Fibroblast of pulmonary artery (primary cell): ENCODE data around the gene NCAPG2.
A peak's percentile ranks its signal among the peaks of the same experiment; 100 is the strongest.

ENCODE experiments used
- DNase-seq: peaks from one replicate; pipeline ENCODE4 v3.0.0-alpha.2; 2010; ENCODE audit warnings: low read depth
- H3K4me3 ChIP-seq: replicated peaks from 2 replicates; pipeline ENCODE4 v1.5.1; 2011; ENCODE audit warnings: low read depth, mild to moderate bottlenecking, control low read depth, low read length, moderate library complexity
- TF ChIP-seq, protein P1 (sequence below): IDR thresholded peaks from 2 replicates; pipeline ENCODE4 v1.5.1; 2011; ENCODE audit warnings: mild to moderate bottlenecking, control low read depth, low read length, inconsistent platforms; ENCODE audit errors: missing control alignments

NCAPG2 gene

DNA sequence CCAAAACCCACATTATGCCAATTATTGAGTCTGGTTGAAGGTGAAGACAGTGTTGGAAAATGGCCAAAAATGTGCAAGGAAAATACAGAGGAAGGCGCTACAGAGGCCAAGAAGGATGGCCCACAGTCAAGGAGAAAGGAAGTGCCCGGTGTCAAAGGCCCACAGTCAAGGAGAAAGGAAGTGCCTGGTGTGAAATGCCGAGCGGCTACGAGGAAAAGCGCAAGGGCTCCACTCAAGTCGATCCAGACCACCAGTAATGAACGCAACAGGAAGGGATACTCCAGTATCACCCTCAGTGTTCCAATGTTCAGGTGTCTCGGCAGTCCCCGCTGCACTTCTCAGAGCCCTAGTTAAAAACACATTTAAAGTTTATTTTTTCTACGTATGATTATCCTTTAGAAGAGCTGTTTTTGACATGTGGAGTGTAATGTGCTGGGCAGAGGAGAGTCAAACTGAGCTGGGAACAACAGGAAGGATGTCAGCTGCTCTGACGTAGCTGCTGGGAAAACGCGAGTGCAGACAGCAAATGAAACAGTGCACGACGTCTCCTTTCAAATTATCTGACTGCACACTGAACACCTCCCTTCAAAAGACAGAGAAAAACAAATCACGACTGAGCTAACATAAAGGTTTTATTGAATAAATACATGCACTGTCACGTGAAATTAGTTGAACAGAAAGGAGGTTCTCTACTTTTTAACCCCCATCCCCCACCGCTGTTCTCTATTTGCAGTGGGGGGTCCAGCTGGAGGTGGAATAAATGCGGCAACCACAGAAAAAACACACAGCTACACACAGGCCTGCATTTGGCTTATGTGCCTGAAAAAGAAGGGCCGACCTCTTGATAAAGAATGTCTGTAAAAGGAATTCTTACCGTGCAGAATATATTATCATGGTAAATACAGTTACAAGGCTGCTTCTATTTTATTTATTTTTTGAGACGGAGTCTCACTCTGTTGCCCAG is 26.1 kb upstream of the NCAPG2 start:
- H3K4me3 ChIP-seq = no peak overlapping the region
- TF ChIP-seq, protein P1, sequence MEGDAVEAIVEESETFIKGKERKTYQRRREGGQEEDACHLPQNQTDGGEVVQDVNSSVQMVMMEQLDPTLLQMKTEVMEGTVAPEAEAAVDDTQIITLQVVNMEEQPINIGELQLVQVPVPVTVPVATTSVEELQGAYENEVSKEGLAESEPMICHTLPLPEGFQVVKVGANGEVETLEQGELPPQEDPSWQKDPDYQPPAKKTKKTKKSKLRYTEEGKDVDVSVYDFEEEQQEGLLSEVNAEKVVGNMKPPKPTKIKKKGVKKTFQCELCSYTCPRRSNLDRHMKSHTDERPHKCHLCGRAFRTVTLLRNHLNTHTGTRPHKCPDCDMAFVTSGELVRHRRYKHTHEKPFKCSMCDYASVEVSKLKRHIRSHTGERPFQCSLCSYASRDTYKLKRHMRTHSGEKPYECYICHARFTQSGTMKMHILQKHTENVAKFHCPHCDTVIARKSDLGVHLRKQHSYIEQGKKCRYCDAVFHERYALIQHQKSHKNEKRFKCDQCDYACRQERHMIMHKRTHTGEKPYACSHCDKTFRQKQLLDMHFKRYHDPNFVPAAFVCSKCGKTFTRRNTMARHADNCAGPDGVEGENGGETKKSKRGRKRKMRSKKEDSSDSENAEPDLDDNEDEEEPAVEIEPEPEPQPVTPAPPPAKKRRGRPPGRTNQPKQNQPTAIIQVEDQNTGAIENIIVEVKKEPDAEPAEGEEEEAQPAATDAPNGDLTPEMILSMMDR = no peak
- DNase-seq = peak; percentile 41

DNA sequence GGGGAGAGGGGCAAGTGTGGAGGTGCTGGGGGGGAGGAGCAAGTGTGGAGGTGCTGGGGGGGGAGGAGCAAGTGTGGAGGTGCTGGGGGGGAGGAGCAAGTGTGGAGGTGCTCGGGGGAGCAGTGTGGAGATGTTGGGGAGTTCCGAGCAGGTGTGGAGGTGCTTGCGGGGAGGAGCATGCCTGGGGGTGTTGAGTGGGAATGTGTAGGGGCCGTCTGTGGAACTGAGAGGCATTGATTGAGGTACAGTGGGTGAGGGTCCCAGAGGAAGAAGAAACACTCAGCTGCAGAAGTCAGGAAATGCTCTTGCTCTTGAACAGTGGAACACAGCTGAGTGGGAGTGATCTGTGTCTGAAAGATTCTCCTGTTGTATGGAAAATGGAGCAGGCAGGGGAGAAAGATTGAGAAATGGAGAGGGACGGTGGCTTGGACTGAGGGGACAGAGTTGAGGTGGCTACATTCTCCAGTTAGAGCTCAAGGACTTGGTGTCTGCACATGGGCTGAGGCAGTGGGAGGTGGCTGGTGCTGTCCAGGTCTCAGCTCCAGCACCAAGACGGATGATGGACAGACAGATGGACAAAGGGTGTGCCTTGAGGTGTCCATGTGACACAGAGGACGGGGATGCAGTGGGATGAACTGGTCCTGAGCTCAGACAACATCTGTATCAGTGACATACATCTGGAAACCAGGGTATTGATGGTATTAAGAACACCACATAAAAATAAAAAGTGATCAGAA is 25.2 kb upstream of the NCAPG2 start:
- H3K4me3 ChIP-seq = no peak overlapping the region
- TF ChIP-seq, protein P1 = no peak
- DNase-seq = no peak

DNA sequence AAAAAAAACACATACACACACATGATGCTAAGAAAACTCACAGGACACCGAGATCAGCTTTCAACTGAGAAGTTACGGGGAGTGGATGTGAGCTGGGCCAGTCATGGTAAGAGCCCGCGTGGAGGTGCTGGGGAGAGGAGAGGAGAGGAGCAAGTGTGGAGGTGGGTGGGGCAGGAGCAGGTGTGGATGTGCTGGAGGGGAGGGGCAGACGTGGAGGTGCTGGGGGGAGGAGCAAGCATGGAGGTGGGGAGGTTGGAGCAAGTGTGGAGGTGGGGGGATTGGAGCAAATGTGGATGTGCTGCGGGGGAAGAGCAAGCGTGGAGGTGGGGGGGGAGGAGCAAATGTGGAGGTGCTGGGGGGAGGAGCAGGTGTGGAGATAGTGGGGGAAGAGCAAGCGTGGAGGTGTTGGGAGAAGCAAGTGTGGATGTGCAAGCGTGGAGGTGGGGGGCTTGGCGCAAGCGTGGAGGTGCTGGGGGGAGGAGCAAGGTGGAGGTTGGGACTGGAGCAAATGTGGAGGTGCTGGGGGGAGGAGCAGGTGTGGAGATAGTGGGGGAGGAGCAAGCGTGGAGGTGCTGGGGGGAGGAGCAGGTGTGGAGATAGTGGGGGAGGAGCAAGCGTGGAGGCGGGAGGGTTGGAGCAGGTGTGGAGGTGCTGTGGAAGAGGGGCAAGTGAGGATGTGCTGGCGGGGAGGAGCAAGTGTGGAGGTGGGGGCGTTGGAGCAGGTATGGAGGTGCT is 24.5 kb upstream of the NCAPG2 start:
- TF ChIP-seq, protein P1 = no peak
- no peak for DNase-seq

DNA sequence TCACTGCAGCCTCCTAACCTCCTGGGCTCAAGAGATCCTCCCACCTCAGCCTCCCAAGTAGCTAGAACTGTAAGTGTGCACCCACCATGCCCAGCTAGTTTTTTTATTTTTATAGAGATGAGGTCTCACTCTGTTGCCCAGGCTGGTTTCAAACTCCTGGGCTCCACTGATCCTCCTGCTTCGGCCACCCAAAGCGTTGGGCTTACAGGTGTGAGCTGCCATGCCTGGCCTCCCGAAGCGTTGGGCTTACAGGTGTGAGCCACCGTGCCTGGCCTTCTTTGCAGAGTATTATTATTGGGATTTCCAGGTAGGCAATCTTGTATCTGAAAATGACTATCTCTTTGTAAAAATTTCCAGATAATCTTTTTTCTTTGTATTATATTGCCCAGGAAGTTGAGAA is 23.1 kb upstream of the NCAPG2 start:
- TF ChIP-seq, protein P1 = no peak
- DNase-seq = no peak
- no peak overlapping the region for H3K4me3 ChIP-seq

More for the DNA sequence above, 24.5 kb upstream of the NCAPG2 start:
- no peak overlapping the region for H3K4me3 ChIP-seq

DNA sequence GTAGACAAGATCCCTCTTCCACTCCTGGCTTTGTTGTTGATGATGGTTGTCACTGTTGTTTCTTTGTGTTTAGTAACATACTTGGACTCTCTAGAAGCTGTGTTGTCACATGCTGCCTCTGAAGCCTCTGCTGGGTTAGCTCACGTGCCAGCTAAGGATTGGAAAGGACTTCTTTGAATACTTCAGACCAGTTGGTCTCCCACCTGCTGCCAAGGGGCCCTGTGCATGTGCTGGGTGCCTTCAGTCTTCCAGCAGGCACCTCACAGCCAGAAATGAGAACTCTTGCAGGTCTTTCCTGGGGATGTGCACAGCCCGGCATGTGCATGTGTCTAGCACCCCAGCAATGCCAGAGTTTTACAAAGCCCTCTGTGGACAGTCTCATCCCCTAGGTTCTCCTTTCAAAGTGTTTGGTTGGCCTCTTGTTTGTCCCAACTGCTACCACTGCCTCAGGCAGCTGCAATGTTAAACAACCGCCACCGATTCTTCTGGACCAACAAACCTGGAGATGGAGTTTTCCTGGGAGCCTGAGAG is 21.7 kb upstream of the NCAPG2 start:
- no peak overlapping the region for H3K4me3 ChIP-seq
- TF ChIP-seq, protein P1 = no peak
- no peak for DNase-seq

DNA sequence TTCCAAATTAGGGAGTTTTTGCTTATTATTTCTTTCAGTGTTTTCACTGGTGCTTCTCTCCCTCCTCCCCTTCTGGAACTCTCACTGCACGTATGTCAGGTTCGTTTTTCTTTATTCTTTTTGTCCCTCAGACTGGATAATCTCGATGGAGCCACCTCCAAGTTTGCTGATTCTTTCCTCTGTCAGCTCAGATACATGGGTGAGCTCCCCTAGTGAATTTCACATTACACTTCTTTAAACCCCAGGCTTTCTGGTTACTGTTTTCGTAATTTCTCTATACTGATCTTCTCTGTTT is 20.8 kb upstream of the NCAPG2 start:
- no peak for DNase-seq
- no peak overlapping the region for H3K4me3 ChIP-seq
- TF ChIP-seq, protein P1 = no peak
